ENCODE results near the gene KIAA0232.

DNA sequence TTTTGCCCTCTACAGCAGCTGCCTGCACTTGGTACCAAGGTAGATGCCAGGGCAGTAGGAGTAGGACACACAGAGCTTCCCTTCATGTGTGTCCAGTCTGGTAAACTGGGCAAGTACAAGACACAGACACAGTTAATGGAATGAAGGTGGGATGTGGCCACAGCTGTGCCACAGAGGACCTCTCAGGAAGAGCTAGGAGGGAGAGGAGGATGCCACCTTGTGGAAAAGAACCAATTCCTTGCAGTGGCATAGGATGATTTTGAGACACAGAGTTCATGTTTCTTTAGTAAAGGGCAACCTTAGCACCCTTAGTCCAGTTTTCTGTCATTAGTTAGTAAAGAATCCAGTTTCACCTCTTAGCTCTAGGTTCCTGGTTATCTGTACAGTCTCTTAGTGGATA is 90.8 kb downstream of the KIAA0232 start:
- TF ChIP-seq POLR2A (IDR thresholded peaks at IDR 0.05): no peak
- TF ChIP-seq CTCF (IDR thresholded peaks at IDR 0.05): peak in 1 of 6 experiments; percentile 22
